C4-2B (cell line): ENCODE data around the gene STAT5B.

Source experiments
- H3K27ac ChIP-seq: fragments of 450-650 bp; 2 replicates; pipeline ENCODE4 v1.5.1; 2017
- ZFX ChIP-seq: fragments of 450-650 bp; IDR thresholded peaks from 2 replicates; pipeline ENCODE4 v1.6.1; 2017
- TF ChIP-seq, protein P1 (sequence below): fragments of 450-650 bp; conservative IDR thresholded peaks from 2 replicates; pipeline ENCODE4 v1.5.1; 2017; ENCODE audit warnings: mild to moderate bottlenecking

The STAT5B gene

DNA sequence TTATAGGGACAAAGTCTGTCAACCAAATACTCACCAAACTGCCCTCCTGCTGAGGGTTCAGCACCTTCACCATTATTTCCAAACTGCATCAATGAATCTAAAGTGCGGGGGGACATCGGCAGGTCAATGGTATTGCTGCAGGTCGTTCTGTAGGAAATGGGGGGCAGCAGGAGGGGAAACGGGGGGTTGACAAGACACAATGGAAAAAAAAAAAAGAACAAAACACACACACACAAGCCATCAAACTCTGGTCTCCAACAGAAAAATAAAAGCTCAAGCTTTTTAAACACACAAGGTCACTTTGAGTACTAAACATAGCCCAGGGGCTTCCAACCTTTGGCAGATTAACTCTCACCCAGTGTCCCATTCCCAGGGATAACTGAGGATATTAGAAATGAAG is 40.6 kb upstream of the STAT5B start:
- TF ChIP-seq, protein P1, sequence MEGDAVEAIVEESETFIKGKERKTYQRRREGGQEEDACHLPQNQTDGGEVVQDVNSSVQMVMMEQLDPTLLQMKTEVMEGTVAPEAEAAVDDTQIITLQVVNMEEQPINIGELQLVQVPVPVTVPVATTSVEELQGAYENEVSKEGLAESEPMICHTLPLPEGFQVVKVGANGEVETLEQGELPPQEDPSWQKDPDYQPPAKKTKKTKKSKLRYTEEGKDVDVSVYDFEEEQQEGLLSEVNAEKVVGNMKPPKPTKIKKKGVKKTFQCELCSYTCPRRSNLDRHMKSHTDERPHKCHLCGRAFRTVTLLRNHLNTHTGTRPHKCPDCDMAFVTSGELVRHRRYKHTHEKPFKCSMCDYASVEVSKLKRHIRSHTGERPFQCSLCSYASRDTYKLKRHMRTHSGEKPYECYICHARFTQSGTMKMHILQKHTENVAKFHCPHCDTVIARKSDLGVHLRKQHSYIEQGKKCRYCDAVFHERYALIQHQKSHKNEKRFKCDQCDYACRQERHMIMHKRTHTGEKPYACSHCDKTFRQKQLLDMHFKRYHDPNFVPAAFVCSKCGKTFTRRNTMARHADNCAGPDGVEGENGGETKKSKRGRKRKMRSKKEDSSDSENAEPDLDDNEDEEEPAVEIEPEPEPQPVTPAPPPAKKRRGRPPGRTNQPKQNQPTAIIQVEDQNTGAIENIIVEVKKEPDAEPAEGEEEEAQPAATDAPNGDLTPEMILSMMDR = no peak
- no peak for TF ChIP-seq ZFX
- H3K27ac ChIP-seq = no peak overlapping the region

DNA sequence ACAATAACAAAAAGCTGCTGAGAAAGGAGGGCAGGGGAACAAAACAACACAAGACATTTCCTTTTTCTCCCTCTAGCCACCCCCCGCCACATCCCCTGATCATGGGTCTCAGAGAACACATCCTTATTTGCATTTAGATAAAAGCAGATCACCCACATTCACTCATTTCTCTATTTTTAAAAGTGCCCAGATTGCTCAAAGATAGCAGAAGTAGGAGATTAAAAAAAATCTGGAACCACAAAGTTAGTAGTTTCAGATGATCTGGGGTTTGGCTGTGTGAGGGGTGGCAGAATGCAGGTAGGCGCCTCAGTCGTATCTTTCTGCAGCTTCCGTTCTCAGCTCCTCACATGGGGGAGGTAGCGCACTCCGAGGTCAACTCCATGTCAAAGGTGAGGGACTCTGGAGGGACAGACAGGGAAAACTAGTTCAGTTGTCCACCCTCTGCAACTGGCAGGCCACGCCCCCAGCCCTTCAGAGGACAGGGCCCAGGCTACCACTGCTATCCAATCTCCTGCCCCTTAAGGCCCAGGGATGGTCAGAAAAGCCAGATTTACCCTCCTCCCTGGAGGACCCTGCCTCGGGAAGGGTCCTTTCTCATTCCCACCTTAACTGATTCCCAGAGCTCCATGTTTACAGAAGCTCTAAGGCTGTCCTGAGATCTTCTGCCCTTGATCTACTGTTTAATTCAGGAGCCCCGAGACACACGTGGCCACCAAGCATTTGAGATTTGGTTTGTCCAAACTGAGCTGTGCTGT is 39.4 kb upstream of the STAT5B start:
- TF ChIP-seq ZFX = no peak
- TF ChIP-seq, protein P1 = no peak
- H3K27ac ChIP-seq = no peak overlapping the region

DNA sequence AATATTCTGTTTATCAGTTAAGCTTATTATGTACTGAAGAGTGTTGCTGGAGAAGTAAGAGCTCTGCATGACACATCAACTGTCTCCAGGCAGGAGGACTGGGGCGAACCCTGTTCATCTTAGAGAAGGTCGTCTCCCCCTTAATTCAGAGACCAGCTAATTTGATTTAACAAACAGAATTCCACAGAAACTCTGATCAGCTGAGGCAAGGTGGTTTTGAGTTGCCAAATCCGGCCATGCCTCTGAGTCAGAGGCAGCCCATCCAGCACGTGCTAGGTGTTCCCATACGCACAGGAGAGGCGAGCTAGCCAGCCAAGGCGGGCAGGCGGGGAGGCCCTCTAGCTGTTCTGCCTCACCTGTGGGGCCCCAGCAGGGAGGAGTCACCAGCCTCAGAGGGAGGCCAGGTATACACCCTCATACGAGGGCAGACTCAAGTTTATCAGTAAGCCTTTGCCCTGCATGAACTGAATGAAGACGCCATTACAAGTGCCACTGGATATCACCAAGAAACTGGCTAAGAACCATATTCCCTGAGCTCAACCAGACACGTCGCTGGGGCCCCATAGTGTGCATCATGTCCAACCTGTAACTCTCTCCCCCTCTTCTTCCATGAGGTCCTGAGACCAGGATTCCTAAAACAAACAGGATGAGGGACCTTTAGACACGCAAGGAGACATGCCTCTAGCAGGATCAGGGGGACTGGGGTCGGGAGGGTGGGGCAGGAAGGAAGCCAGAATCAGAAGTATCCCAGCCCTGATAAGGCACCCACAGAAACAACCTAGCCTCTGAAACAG is 37.8 kb upstream of the STAT5B start:
- H3K27ac ChIP-seq = no peak overlapping the region
- no peak for TF ChIP-seq ZFX
- TF ChIP-seq, protein P1 = no peak

DNA sequence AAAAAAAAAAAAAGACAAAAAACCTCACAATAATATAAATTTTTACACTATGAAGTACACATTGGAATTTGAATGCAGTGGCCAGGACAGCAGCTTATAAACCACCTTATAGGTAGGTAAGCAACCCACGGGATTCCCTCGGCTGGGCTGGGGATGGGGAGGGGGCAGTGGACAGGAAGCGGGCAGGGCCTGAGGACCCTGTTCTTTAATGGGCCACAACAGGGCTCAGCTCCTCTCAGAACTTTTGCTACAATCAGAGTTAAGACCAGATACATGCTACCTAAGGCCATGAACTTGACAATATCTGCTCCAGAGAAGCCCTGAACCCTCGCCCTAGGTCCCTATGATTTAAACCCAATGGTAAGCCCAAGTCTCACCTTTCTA is 37.2 kb upstream of the STAT5B start:
- no peak for TF ChIP-seq ZFX
- TF ChIP-seq, protein P1 = no peak
- H3K27ac ChIP-seq = no peak overlapping the region

DNA sequence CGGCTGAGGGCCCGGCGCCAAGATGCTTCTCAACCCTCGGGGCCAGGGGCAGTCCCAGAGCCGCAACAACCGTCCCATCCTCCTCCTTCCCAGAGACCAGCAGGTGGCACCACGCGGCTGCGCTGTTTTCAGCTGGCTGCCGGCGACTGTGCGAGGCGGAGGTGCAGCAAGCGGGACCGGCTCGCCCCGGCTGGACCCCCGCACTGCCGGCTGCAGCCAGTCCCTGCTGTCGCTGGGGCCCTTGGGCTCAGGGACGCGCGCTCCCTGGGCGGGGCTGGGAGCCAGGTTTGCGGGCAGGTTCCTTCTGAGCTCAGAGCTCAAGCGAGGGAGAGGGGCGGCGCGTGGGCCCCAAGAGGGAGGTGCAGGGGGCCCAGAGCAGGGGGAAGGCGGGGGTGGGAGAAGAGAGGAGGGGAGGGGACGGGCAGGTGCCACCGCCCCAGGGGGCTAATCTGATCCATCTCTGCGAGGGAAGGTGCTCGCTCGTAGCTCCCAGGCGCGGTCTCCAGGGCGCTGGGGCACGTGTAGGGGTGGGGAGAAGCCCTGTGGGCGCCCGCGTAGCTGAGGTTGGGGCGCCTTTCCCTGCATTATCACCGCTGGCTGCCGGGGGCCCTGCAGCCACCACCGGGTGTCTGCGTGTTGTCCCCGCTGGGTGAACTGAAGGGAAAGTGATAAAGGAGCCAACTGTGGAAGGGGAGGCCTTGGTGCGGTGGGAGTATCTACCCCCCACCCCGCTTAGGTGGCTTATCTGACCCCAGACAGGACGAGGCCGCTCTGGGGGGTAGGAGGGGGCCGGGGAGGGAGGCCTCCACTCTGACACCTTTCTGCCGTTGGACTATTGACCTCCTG is 36.3 kb upstream of the STAT5B start:
- TF ChIP-seq ZFX = no peak
- TF ChIP-seq, protein P1 = peak; percentile 65
- H3K27ac ChIP-seq = no peak overlapping the region

DNA sequence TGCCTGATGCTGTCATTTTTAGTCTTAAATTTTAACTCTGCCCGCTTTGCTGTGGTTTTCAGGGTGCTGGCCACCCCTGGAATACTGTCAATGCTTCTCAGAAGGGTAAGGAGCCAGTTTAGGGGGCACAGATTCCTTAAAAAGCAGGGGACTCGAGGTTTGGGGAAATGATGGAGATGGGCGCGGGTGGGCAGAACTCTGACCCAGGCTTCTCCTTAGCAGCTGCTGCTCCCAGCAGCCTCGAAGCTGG is 35.8 kb upstream of the STAT5B start:
- H3K27ac ChIP-seq = no peak overlapping the region

More for the DNA sequence above, 35.8 kb upstream of the STAT5B start:
- TF ChIP-seq, protein P1 = no peak
- no peak for TF ChIP-seq ZFX
